ENCODE data around the gene PIK3R5. TPM values are rescaled to one million over a fixed set of nuclear protein-coding genes. Genes with fewer than 3 reads are reported as not detected.
"Not testable (repeated sequence)": the region's sequence is repeated elsewhere in the genome, so short reads cannot be mapped to it uniquely, and the experiment has no call there.

The PIK3R5 gene
- total RNA-seq, 1 experiment from 2014 or later = 2.5 TPM

- no peak for TF ChIP-seq POLR2AphosphoS5 (IDR thresholded peaks at IDR 0.05; ENCODE audit: low read depth, low read length)
- TF ChIP-seq TCF7L2 (IDR thresholded peaks at IDR 0.05; ENCODE audit: borderline replicate concordance, extremely low read depth, insufficient read depth, insufficient read length) = no peak
- no peak for TF ChIP-seq RAD21 (IDR thresholded peaks at IDR 0.05; ENCODE audit: low read depth)
- TF ChIP-seq EZH2phosphoT487 (IDR thresholded peaks at IDR 0.05; ENCODE audit: borderline replicate concordance) = no peak
- TF ChIP-seq CTCF (IDR thresholded peaks at IDR 0.05 in 2 of 3, conservative IDR thresholded peaks at IDR 0.05 in 1 of 3; ENCODE audit: borderline replicate concordance in 1 of 3, insufficient read depth in 1 of 3, low read depth in 2 of 3, low read length in 2 of 3) = no peak
Measured at GRCh38 chr17:8857919-8858318, 107.6 kb downstream of the PIK3R5 start (continued).

GRCh38 chr17:8856869-8857575, 108.5 kb downstream of the PIK3R5 start:
- Histone ChIP-seq H3K27ac (ENCODE audit: low read depth, low read length) (no peak overlapping the region), H3K4me1 (ENCODE audit: control insufficient read depth in 1 of 2, insufficient read depth in 2 of 2, low read length in 2 of 2) (no peaks in the 10 kb centered on the region), H3K4me3 (replicated peaks in 1 of 2; ENCODE audit: low read depth in 1 of 2, low read length in 2 of 2) (no peak overlapping the region), H3K79me2 (ENCODE audit: insufficient read depth, low read length) (no peaks in the 10 kb centered on the region), H3K36me3 (ENCODE audit: control insufficient read depth in 1 of 2, insufficient read depth in 2 of 2, low read length in 2 of 2) (no peaks in the 10 kb centered on the region), H3K9me2 (ENCODE audit: insufficient read depth) (no peaks in the 10 kb centered on the region), H3K4me2 (ENCODE audit: low read length) (no peak overlapping the region), H3K9me3 (ENCODE audit: control insufficient read depth in 1 of 2, insufficient read depth in 1 of 2, low read depth in 1 of 2, low read length in 2 of 2) (no peaks in the 10 kb centered on the region), H3K9ac (ENCODE audit: low read length) (no peak overlapping the region), H4K20me1 (ENCODE audit: insufficient read depth) (no peaks in the 10 kb centered on the region), H3K27me3 (ENCODE audit: insufficient read depth, low read length) (no peaks in the 10 kb centered on the region), H2AFZ (ENCODE audit: low read depth, low read length, poor library complexity, severe bottlenecking) (no peak overlapping the region)
- CTCF ChIA-PET = no interaction called here
- ATAC-seq (no peak), DNase-seq (ENCODE audit: low read depth, low spot score) (no peak)
- no peak for TF ChIP-seq CTCF (IDR thresholded peaks at IDR 0.05 in 2 of 3, conservative IDR thresholded peaks at IDR 0.05 in 1 of 3; ENCODE audit: borderline replicate concordance in 1 of 3, insufficient read depth in 1 of 3, low read depth in 2 of 3, low read length in 2 of 3)
- TF ChIP-seq CBX3 (IDR thresholded peaks at IDR 0.05; ENCODE audit: low read depth) = no peak
- intact Hi-C loops (cut with micrococcal nuclease) = no loop called here
- no TSS peak for BruUV-seq (replicated peaks)
- RAD21 ChIA-PET (ENCODE audit: low non-redundant PET in 1 of 2, low total read pairs in 2 of 2, uncharacterized antibody in 2 of 2, unreplicated experiment in 2 of 2) = no interaction called here
- POLR2A ChIA-PET = interaction anchor here (0.7 kb wide), 1 partner anchor 240 kb away, joined by 5 read pairs; no protein-coding TSS in a partner anchor

GRCh38 chr17:8856205-8856603, 109.3 kb downstream of the PIK3R5 start:
- intact Hi-C loops (cut with micrococcal nuclease); CTCF ChIA-PET; H3K27me3 ChIP-seq (ENCODE audit: insufficient read depth, low read length); H3K4me2 ChIP-seq (ENCODE audit: low read length); H3K9me3 ChIP-seq (ENCODE audit: control insufficient read depth in 1 of 2, insufficient read depth in 1 of 2, low read depth in 1 of 2, low read length in 2 of 2); H3K79me2 ChIP-seq (ENCODE audit: insufficient read depth, low read length); H2AFZ ChIP-seq (ENCODE audit: low read depth, low read length, poor library complexity, severe bottlenecking); POLR2A ChIA-PET; H3K4me3 ChIP-seq (replicated peaks in 1 of 2; ENCODE audit: low read depth in 1 of 2, low read length in 2 of 2); BruUV-seq (replicated peaks); ATAC-seq; H3K4me1 ChIP-seq (ENCODE audit: control insufficient read depth in 1 of 2, insufficient read depth in 2 of 2, low read length in 2 of 2); H3K9me2 ChIP-seq (ENCODE audit: insufficient read depth); RAD21 ChIA-PET (ENCODE audit: low non-redundant PET in 1 of 2, low total read pairs in 2 of 2, uncharacterized antibody in 2 of 2, unreplicated experiment in 2 of 2); H3K36me3 ChIP-seq (ENCODE audit: control insufficient read depth in 1 of 2, insufficient read depth in 2 of 2, low read length in 2 of 2); H3K9ac ChIP-seq (ENCODE audit: low read length); DNase-seq (ENCODE audit: low read depth, low spot score); H3K27ac ChIP-seq (ENCODE audit: low read depth, low read length); H4K20me1 ChIP-seq (ENCODE audit: insufficient read depth): not testable (repeated sequence)

All from HCT116 (cell line).